ENCODE measurements around the gene VANGL1. TPM values are rescaled to one million over a fixed set of nuclear protein-coding genes. Genes with fewer than 3 reads are reported as not detected.

Gene VANGL1
- total RNA-seq, 1 donor from 2014 or later = 8.0 TPM

DNA sequence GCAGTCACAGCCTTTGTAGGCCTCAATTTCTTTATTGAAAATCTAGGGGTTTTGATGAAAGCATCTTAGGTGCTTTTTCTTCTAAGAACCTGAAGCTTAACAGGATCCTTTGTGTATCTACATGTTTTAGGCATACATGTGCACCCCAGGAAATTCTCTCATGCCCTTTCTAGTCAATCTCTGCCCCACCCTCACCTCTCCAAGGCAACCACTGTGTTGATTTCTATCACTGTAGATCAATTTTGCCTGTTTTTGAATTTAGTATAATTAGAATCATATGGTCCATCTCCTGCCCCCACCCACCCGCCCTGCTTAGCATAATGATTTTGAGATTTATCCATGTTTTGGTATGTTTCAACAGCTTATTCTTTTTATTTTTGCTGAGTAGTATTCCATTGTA is 19.4 kb downstream of the VANGL1 start:
- H3K36me3 ChIP-seq = peaks cover 32 to 38% of the 10 kb centered on the region in 2 donors
- TF ChIP-seq, protein P1, sequence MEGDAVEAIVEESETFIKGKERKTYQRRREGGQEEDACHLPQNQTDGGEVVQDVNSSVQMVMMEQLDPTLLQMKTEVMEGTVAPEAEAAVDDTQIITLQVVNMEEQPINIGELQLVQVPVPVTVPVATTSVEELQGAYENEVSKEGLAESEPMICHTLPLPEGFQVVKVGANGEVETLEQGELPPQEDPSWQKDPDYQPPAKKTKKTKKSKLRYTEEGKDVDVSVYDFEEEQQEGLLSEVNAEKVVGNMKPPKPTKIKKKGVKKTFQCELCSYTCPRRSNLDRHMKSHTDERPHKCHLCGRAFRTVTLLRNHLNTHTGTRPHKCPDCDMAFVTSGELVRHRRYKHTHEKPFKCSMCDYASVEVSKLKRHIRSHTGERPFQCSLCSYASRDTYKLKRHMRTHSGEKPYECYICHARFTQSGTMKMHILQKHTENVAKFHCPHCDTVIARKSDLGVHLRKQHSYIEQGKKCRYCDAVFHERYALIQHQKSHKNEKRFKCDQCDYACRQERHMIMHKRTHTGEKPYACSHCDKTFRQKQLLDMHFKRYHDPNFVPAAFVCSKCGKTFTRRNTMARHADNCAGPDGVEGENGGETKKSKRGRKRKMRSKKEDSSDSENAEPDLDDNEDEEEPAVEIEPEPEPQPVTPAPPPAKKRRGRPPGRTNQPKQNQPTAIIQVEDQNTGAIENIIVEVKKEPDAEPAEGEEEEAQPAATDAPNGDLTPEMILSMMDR (IDR thresholded peaks at IDR 0.05) = no peak

DNA sequence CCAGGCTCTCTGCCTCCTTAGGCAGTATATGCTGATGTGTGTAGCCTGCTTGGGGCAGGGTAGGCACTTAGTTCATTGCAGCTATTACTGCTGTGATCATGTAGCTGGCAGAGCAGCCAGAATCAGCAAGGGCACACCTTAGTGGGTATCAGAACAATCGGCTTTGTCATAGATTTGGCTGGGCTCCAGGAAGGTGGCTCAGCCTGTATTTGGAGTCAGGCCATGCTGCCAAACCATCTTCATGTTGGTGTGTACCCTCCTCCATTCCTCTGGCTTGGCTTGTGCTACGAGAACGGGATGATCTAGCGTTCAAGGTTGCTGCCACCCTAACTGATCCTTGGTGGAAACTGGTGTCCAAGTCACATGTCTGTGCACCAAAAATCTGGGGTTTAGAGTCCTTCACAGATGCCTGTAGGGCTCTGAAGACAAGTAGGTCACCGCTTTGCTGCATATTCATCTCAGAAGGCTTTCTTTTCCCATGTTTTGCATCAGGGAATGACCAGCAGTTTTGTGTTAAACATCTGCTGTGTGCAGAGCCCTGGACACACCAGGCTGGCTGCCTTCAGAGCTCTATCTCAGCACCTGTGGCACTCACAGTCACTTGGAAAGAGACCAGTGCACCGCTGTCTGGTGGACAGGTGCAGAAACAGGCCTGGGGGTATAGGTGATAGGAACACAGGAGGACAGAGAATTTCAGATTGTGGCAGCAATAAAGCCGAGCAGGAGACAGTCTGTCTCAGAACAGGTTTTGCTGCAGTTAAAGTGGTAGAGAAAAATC is 23.7 kb downstream of the VANGL1 start:
- no peaks in the 10 kb centered on the region for H3K27me3 ChIP-seq
- peaks cover 0 to 9% of the 10 kb centered on the region in 2 donors for H3K4me1 ChIP-seq
- H3K36me3 ChIP-seq = peaks cover 15 to 30% of the 10 kb centered on the region in 2 donors
- H3K9me3 ChIP-seq = no peaks in the 10 kb centered on the region
- no peak overlapping the region for H3K4me3 ChIP-seq
- TF ChIP-seq, protein P1 (IDR thresholded peaks at IDR 0.05) = no peak
- no peak for DNase-seq (ENCODE audit: low spot score in 2 of 2)
- H3K27ac ChIP-seq = no peak overlapping the region
- intact Hi-C loops (cut with DNase I) = no loop called here

More for the DNA sequence above, 19.4 kb downstream of the VANGL1 start:
- Histone ChIP-seq H3K4me1 (no peaks in the 10 kb centered on the region), H3K27ac (no peak overlapping the region), H3K9me3 (no peaks in the 10 kb centered on the region), H3K4me3 (no peak overlapping the region), H3K27me3 (no peaks in the 10 kb centered on the region)
- no peak for DNase-seq (ENCODE audit: low spot score in 2 of 2)
- intact Hi-C loops (cut with DNase I) = no loop called here

DNA sequence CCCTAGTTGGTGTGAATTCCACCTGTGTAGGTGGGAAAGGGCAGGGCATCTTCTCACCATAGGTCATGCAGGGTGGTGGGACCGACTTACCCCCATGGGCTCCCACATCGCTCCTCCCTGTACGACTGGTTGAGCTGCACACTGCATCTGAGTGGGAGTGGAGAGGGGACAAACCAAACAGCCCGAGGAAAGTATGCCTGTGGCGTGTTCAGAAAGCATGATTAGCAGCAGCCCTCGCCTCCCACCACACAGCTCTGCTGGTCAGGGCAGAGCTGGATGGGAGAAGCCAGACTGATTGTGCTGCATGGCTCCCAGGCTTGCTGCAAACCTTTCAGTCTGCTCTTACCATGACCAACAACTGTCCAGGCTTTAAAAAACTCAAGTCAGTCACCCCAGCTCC is 24.4 kb downstream of the VANGL1 start:
- H3K9me3 ChIP-seq = no peaks in the 10 kb centered on the region
- no peak for DNase-seq (ENCODE audit: low spot score in 2 of 2)
- peak overlapping the region; percentile 57 to 74 for H3K27ac ChIP-seq
- peaks cover 0 to 9% of the 10 kb centered on the region in 2 donors for H3K4me1 ChIP-seq
- H3K27me3 ChIP-seq = no peaks in the 10 kb centered on the region
- intact Hi-C loops (cut with DNase I) = no loop called here
- no peak overlapping the region for H3K4me3 ChIP-seq
- peaks cover 12 to 24% of the 10 kb centered on the region in 2 donors for H3K36me3 ChIP-seq
- TF ChIP-seq, protein P1 (IDR thresholded peaks at IDR 0.05) = no peak

DNA sequence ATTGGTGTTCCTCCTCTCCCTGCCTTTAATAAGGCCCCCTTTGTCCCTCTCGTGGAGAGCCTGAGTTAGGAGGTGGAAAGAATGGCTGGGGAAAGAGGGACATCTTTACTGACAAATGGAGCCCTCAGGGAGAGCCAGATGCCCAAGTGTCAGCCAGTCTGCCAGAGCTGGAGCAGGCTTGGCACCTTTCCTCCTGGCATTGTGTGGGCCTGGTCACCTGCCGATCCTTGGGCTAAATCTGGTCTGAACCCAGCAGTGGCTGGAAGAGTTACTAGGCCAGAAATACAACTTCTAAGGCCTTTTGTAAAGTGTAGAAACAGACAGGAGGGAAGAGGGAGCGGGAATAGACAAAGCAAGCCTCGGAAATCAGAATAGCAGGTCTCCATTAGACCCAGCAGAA is 24.9 kb downstream of the VANGL1 start:
- Histone ChIP-seq H3K27me3 (no peaks in the 10 kb centered on the region), H3K27ac (peak overlapping the region; percentile 57 to 74), H3K4me3 (no peak overlapping the region), H3K36me3 (peaks cover 12 to 26% of the 10 kb centered on the region in 2 donors), H3K9me3 (no peaks in the 10 kb centered on the region), H3K4me1 (peaks cover 0 to 9% of the 10 kb centered on the region in 2 donors)
- intact Hi-C loops (cut with DNase I) = no loop called here
- DNase-seq (ENCODE audit: low spot score in 2 of 2) = no peak
- TF ChIP-seq, protein P1 (IDR thresholded peaks at IDR 0.05) = no peak

DNA sequence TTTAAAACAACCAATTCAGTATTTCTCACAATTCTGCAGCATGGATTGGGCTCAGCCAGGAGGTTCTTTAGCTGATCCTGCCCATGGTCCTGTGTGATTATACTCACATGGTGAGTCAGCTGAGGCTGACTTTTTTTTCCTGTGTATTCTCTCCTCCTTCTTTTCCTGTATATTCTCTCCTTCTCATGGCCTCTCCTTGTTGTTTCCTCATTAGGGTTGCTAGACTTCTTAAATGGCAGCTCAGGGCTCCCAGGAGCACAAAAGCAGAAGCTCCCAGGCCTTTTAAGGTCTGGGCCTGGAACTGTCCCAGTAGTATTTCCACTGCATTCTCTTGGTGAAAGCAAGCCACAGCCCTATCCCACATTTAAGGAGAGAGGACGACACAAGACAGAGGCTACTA is 26.8 kb downstream of the VANGL1 start:
- TF ChIP-seq, protein P1 (IDR thresholded peaks at IDR 0.05) = no peak
- DNase-seq (ENCODE audit: low spot score in 2 of 2) = no peak
- intact Hi-C loops (cut with DNase I) = no loop called here
- Histone ChIP-seq H3K4me3 (no peak overlapping the region), H3K4me1 (peaks cover 0 to 9% of the 10 kb centered on the region in 2 donors), H3K27ac (no peak overlapping the region), H3K9me3 (no peaks in the 10 kb centered on the region), H3K36me3 (peaks cover 10 to 19% of the 10 kb centered on the region in 2 donors), H3K27me3 (no peaks in the 10 kb centered on the region)

All from ascending aorta (tissue), 2 donors.